NOMO-1 treated with dmso at 0.1 percent for 144 hours (cell line): ENCODE measurements around the gene ZBED4.

ENCODE experiments used
- DNase-seq: peaks from one replicate; lab custom pipeline; 2025; ENCODE audit not compliant: unreplicated experiment; lab: John Stamatoyannopoulos, UW

The ZBED4 gene

DNA sequence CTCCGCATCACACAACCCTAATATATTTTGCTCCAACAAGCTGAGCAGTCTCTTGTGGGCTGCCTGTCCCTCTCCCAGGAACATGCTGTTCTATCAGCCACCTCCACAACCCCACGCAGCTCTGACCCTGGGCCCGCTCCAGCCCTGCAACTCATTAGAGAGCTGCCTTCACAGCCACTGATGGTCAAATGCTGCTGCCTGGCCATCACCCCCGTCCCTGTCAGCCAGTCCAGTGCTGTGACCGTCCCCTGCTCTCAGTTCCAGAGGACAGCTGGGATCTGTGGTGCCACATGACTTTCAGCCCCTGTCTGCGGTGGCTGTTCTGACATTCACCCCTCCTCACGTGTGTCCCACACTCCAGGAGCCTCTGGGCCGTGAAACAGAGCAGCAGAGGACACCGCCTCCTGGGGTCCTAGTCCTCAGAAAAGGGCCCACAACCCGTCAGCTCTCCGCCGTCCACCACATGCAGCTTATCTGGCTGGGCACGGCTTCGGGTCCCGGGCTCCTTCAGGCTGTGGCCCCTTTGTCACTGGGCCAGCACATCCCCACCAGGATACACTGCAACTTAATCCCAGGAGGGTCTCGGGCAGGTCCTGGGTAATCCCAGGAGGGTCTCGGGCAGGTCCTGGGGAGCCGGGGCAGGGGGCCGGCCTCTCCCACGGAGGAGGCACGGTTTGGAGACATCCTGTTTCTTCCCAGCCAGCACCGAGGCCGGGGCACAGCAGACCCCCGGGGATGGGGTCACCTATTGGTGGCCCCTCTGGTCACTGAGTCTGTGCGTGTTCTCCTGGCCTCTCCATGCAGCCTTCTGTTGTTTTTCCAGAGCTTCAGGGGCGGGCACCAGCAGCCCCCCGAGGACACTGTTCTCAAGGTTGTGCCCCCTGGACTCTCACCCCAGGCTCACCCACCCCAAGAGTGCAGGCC lies 79.9 kb downstream of the ZBED4 start:
- DNase-seq: no peak

DNA sequence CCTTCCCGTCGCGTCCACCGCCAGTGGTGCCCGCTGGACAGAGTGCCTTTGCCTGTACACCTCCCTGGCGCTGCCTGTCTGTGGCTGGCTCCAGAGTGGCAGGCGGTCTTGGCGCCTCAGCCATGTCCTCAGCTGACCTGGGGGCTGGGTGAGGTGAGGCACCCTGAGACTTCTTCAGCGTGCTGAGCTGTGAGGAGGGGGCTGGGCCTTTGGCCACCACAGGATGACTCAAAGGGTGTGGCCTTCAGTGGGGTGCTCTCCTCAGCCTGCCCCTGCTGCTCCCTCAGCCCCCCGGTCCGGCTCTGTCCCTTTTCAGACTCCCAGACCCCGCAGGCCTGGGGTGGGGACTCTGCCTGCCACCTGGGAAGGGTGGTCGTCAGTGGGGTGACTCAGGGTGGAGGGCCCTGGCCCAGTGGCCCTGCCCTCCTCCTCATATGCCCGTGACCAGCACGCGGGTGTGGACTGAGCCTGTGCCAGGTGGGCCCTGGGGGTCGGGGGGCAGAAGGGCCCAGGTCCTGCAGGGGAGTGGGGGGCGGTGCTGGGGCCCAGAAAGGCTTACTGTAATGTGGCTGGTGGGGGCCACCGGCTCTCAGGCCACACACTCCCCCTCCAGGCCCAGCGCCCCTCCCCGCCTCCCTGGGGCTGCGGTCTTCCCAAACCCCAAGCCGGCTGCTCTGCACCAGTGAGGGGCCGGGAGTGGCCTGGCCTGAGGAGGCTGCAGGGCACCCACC lies 80.7 kb downstream of the ZBED4 start:
- no peak for DNase-seq

DNA sequence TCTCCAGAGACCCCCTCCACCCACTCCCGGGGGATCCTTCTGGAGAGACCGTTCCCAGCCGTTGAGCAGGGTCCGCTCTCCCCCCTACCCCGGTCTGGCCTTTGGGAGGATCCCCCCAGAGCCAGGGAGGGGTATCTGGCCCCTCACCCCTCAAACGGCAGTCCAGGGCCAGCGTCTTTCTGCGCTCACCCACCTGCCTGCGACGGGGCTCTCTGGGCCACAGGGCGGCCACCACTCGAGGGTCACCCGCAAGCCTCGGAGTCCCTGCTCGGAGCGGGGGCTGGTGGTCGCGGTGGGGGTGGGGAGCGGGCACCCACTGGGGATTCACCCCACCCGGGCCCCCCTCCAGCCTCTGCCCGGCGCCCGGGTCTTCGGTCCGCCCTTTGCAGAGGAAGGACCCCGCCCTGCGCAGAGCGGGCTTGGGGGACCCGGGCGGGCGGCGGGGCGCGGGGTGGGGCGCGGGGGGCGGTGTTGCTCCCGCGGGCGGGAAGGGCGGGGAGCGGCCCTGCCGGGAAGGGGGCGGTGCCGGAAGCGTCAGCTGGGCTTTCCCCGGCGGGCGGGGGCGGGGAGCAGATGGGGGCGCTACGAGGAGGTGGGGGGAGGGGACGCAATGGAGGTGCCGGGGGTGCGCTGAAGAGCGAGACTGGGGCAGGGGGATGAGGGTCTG lies 81.4 kb downstream of the ZBED4 start:
- DNase-seq: peak; percentile 43

DNA sequence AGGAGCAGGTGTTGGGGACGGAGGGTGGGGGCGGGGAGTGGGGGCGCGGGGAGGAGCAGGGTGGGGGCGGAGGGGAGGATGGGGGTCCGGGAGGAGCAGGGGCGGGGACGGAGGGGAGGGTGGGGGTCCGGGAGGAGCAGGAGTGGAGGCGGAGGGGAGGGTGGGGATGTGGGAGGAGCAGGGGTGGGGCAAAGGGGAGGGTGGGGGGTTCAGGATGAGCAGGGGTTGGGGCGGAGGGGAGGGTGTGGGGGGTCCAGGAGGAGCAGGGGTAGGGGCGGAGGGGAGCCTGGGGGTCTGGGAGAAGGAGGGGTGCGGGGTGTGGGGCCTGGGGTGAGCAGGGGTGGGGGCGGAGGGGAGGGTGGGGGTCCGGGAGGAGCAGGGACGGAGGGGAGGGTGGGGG lies 81.9 kb downstream of the ZBED4 start:
- DNase-seq: no peak

DNA sequence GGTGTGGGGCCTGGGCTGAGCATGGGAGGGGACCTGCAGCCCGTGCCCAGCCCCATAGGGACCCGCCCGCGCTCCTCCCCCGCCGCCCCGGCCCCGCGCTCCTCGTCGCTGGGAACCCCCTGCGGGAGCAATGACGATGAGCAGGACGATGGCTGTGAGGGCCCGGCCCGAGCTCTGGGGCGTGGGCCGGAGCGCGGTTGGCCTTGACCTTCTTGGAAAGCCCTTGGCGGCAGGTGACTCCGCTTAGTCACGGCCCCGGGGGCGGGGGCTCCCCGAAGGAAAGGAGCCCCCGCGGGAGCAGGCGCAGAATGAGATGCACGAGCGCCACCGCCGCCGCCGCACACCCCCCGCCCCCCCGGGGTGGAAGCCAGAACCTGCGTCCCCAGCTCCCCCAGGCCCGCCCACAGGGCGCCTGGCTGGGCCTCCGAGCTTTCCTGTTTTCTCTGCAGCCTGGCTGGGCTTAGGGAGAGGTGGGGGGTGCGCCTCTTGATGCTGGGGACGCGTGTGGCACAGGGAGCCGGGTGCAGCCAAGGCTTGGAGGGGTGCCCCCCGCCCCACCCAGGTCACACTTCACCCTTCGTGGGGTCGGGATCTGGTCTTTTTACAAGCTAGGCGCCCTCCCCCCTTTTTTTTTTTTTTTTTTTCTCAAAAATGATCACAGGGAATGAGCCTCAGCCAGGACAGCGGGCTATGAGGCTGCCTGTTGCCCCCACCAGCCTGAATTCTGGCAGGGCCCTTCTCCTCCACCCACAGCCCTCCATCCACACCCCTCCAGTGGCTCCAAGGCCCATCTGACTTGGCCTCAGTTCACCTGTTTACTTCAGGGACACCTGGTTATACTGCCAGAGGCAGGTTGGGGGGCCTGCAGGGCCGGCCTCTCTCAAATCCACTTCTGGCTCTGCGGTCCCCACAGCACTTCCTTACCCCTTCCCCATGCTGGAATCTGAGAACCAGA lies 82.7 kb downstream of the ZBED4 start:
- DNase-seq: peak; percentile 91

DNA sequence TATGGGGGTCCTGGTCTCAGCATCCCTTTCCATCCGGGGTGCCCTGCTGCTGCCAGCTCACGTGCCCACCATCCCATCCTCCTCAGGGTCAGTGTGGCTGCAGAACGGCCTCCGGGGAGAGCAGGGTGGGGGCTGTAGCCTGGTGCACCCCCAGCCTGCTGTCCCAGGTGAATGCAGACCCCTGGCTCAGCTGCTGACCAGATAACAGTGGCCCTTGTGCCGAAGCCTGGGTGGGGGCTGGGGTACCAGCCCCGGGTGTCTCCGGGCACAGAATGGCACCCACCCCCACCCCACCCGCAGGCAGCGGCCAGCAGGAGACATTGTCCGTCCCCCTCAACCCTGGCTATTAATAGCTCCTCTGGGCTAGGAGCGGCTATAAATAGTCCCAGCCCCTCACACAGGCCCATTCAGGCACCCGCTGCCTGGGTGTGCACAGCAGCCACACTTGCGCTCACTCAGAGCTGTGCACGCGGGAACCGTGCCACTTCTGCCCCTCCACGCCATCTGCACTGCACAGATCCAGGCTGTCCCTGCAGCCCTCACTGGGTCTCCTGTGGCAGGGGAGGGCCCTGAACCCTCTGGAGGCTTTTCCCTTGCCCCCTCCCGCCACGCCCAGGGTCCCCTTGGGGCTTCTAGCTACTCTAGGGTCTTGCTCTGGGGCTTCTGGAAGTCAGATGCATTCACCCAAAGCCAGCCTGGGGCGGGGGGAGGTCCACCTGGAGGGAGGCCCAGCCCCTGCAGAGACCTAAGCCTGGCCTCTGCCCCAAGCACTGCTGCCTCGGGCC lies 83.5 kb downstream of the ZBED4 start:
- DNase-seq: no peak

DNA sequence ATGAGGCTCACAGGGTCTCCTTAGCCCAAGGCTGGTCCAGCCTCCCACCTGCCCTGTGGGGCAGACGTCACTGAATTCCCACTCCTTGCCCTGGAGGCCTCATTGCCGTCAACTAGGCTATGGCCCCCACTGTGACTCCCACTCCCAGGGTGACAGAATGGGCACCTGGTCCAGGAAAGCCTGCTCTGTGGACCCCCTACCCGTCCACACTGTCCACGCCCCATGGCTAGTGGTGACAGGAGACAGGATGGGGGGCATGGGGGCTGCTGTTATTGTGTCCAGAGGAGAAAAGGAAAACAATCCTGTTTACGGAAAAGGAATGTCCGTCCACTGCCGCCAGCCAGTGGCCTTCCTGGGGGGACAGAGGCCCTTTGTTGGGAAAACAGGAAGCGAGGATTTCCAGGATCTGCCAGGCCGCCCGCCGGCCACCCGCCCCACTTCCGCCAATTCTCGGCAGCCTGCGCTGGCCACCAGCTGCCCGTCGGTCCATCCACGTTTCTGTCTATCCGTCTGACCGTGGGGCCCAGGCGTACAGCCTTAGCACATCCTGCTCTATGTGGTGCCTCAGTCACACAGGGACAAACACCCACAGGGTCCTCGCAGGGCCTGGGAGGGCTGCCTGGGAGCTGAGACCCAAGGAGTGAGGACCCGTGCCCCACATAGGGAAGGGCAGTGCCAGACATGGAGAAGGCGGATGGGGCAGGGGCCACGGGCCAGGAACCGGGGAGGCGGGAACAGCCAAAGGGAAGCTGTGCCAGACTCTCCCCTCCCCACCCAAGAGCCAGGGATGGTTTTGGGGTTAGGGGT lies 84.3 kb downstream of the ZBED4 start:
- no peak for DNase-seq

DNA sequence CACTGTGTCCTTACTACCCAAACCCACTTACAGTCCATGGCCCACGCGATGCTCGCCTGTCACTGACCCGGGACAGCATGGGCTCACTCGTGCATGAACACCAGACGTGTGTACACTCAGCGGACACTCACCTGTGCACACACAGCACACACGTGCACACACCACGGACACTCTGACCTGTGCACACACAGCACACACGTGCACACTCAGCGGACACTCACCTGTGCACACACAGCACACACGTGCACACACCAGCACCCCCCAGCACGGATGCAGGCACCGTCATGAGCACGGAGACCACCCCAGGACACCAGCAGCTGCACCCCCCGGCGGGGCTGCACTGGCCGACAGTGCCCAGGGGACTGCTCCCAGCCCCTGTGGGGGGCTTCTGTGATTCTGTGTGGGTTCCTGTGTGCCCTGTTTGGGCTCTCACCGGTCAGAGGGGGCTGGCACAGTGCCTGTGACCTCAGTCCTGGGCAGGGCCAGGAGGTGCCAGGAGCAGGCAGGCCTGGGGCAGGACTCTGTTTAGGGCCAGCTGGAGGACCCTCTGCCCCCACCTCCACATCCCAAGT lies 85.0 kb downstream of the ZBED4 start:
- DNase-seq: no peak
